IMR-90 (cell line): ENCODE results near the gene TNKS2. TPM values are rescaled to one million over a fixed set of nuclear protein-coding genes. Genes with fewer than 3 reads are reported as not detected.

ENCODE experiments used
- ATAC-seq: fragments of 200-7000 bp; cut with Tn5 transposase; 2 replicates; pipeline ENCODE4 v1.9.1; 2020; ENCODE audit warnings: low read depth, mild to moderate bottlenecking, moderate library complexity
- BruUV-seq: library from RNA; stranded (reverse); fragments of 400-500 nt; replicated peaks from 2 replicates; lab custom pipeline; 2021; lab: Mats Ljungman, UMichigan
- CTCF ChIA-PET: fragments of 300-600 bp; formaldehyde crosslinking; extraction: SDS; loops from one replicate; lab custom pipeline; 2021; ENCODE audit warnings: antibody characterized with exemption; lab: Yijun Ruan, JAX
- POLR2A ChIA-PET: fragments of 300-600 bp; sonication (Branson Sonifier 250); formaldehyde crosslinking; loops from one replicate; lab custom pipeline; 2022; ENCODE audit warnings: antibody characterized with exemption; ENCODE audit not compliant: unreplicated experiment; lab: Charles Lee
- DNase-seq: peaks from one replicate; pipeline ENCODE4 v3.0.0; 2013
- H2AFZ ChIP-seq: replicated peaks from 2 replicates; pipeline ENCODE3; 2013; ENCODE audit warnings: low read length, mild to moderate bottlenecking; ENCODE audit not compliant: poor library complexity
- H2AK5ac ChIP-seq: 2 replicates; pipeline ENCODE4 v1.6.1; 2013; ENCODE audit warnings: low read depth, low read length, inconsistent platforms
- H2AK9ac ChIP-seq: replicated peaks from 2 replicates; pipeline ENCODE3; 2013; ENCODE audit warnings: mild to moderate bottlenecking, low read depth, low read length, moderate library complexity; ENCODE audit not compliant: poor library complexity
- H2BK120ac ChIP-seq: 2 replicates; pipeline ENCODE4 v1.6.1; 2013; ENCODE audit warnings: low read depth, low read length, inconsistent platforms
- H2BK15ac ChIP-seq: 3 replicates; pipeline ENCODE4 v1.6.1; 2013; ENCODE audit warnings: low read depth, low read length, inconsistent platforms
- H2BK20ac ChIP-seq: 2 replicates; pipeline ENCODE4 v1.6.1; 2013; ENCODE audit warnings: low read depth, mild to moderate bottlenecking, inconsistent platforms, low read length, moderate library complexity
- H2BK5ac ChIP-seq: 2 replicates; pipeline ENCODE4 v1.6.1; 2013; ENCODE audit warnings: mild to moderate bottlenecking, low read depth, low read length, inconsistent platforms; ENCODE audit not compliant: poor library complexity, severe bottlenecking
- H3K14ac ChIP-seq: replicated peaks from 2 replicates; pipeline ENCODE4 v1.6.1; 2013; ENCODE audit warnings: low read depth, low read length, inconsistent platforms
- H3K18ac ChIP-seq: 2 replicates; pipeline ENCODE4 v1.6.1; 2013; ENCODE audit warnings: low read depth, low read length, control low read depth
- H3K23ac ChIP-seq: 2 replicates; pipeline ENCODE4 v1.6.1; 2013; ENCODE audit warnings: low read depth, low read length, inconsistent platforms
- H3K27ac ChIP-seq: 2 replicates; pipeline ENCODE4 v1.5.1; 2013; ENCODE audit warnings: mild to moderate bottlenecking, control low read depth, low read length; ENCODE audit not compliant: insufficient read depth
- H3K27me3 ChIP-seq: 2 replicates; pipeline ENCODE4 v1.6.1; 2013; ENCODE audit warnings: low read length; ENCODE audit not compliant: control insufficient read depth, insufficient read depth
- H3K36me3 ChIP-seq: 2 replicates; pipeline ENCODE4 v1.6.1; 2013; ENCODE audit warnings: low read length, mixed read lengths; ENCODE audit not compliant: control insufficient read depth, insufficient read depth
- H3K4ac ChIP-seq: 2 replicates; pipeline ENCODE4 v1.6.1; 2013; ENCODE audit warnings: low read depth, low read length, inconsistent platforms
- H3K4me1 ChIP-seq: 2 replicates; pipeline ENCODE4 v1.6.1; 2013; ENCODE audit warnings: low read length, mixed read lengths; ENCODE audit not compliant: control insufficient read depth, insufficient read depth
- H3K4me2 ChIP-seq: 2 replicates; pipeline ENCODE4 v1.6.1; 2013; ENCODE audit warnings: low read depth, mild to moderate bottlenecking, control low read depth, low read length, moderate library complexity
- H3K4me3 ChIP-seq: 2 replicates; pipeline ENCODE4 v1.5.1; 2013; ENCODE audit warnings: low read depth, mild to moderate bottlenecking, control low read depth, low read length, moderate library complexity; ENCODE audit not compliant: insufficient read depth
- H3K56ac ChIP-seq: 2 replicates; pipeline ENCODE4 v1.6.1; 2013; ENCODE audit warnings: low read length, inconsistent platforms; ENCODE audit not compliant: insufficient read depth; ENCODE audit errors: extremely low read depth
- H3K79me1 ChIP-seq, 2 experiments: 2 replicates each; pipeline ENCODE4 v1.6.1; 2013; ENCODE audit warnings: low read length in 2 of 2, inconsistent platforms in 1 of 2, low read depth in 1 of 2
- H3K9ac ChIP-seq: 2 replicates; pipeline ENCODE4 v1.6.1; 2013; ENCODE audit warnings: low read depth, low read length, control low read depth
- H3K9me1 ChIP-seq: 2 replicates; pipeline ENCODE4 v1.6.1; 2013; ENCODE audit warnings: low read length, inconsistent platforms; ENCODE audit not compliant: insufficient read depth
- H3K9me3 ChIP-seq: 2 replicates; pipeline ENCODE4 v1.6.1; 2013; ENCODE audit warnings: low read length; ENCODE audit not compliant: control insufficient read depth, insufficient read depth
- H4K20me1 ChIP-seq: 2 replicates; pipeline ENCODE4 v1.6.1; 2013; ENCODE audit warnings: low read length, inconsistent platforms; ENCODE audit not compliant: insufficient read depth
- H4K5ac ChIP-seq: 2 replicates; pipeline ENCODE4 v1.6.1; 2013; ENCODE audit warnings: mild to moderate bottlenecking, low read depth, low read length, control low read depth
- H4K8ac ChIP-seq, 2 experiments: 2 replicates each; pipeline ENCODE4 v1.6.1; 2013; ENCODE audit warnings: low read depth in 2 of 2, low read length in 2 of 2, control low read depth in 1 of 2, inconsistent platforms in 1 of 2
- H4K91ac ChIP-seq: 2 replicates; pipeline ENCODE4 v1.6.1; 2013; ENCODE audit warnings: low read depth, low read length, inconsistent platforms; ENCODE audit not compliant: insufficient read depth
- FOS ChIP-seq: fragments of 150-350 bp; IDR thresholded peaks from 2 replicates; pipeline ENCODE4 v1.6.1; 2016; ENCODE audit warnings: low read depth, low read length
- MXI1 ChIP-seq: IDR thresholded peaks from 2 replicates; pipeline ENCODE4 v1.6.1; 2012; ENCODE audit warnings: low read depth, mild to moderate bottlenecking, low read length, moderate library complexity, borderline replicate concordance
- NFE2L2 ChIP-seq: fragments of 150-350 bp; IDR thresholded peaks from 2 replicates; pipeline ENCODE4 v1.6.1; 2016; ENCODE audit warnings: low read depth, mild to moderate bottlenecking, low read length
- RAD21 ChIP-seq: IDR thresholded peaks from 2 replicates; pipeline ENCODE4 v1.6.1; 2012; ENCODE audit warnings: low read length, improper control_type of control experiment
- RFX5 ChIP-seq: IDR thresholded peaks from 2 replicates; pipeline ENCODE4 v1.8.0; 2012; ENCODE audit warnings: low read depth, mild to moderate bottlenecking, low read length, moderate library complexity
- SMC3 ChIP-seq: fragments of 150-350 bp; IDR thresholded peaks from 2 replicates; pipeline ENCODE4 v1.6.1; 2016; ENCODE audit warnings: low read depth, mild to moderate bottlenecking, antibody characterized with exemption, low read length, moderate library complexity
- WGBS, 2 experiments: methylation state at CpG; one replicate each; pipeline versions ENCODE4 v1.1.5 to v1.1.7; 2013; ENCODE audit warnings: missing lambda C conversion rate in 2 of 2; ENCODE audit not compliant: insufficient read length in 1 of 2; ENCODE audit errors: extremely low coverage in 2 of 2; 5-methylcytosine and 5-hydroxymethylcytosine counted together
- dilution Hi-C: fragments of 300-500 bp; cut with HindIII; formaldehyde crosslinking; loops from one replicate; pipeline ENCODE4 v1.14.3; 2018; ENCODE audit warnings: low sequenced_read_pairs; ENCODE audit not compliant: unreplicated experiment
- in situ Hi-C: fragments of 300-500 bp; cut with MboI; formaldehyde crosslinking; loops from 3 replicates; pipeline ENCODE4 v1.14.3; 2019; ENCODE audit warnings: low sequenced_read_pairs, inconsistent platforms, mixed read lengths
- intact Hi-C: fragments of 100-400 bp; cut with micrococcal nuclease; formaldehyde crosslinking; loops from 2 replicates; pipeline ENCODE4 v1.10.0; 2022
- polyA plus RNA-seq, 3 experiments: library from polyadenylated mRNA; depleted of rRNA; stranded (reverse); fragments of >200 nt; gene quantifications; 2 replicates each; pipeline ENCODE4 v1.2.3, GENCODE V29; 2012; ENCODE audit warnings: low replicate concordance in 1 of 3
- total RNA-seq: library from RNA; depleted of rRNA; stranded (reverse); fragments of >200 nt; gene quantifications from 2 replicates; pipeline ENCODE4 v1.2.3, GENCODE V29; 2012

The TNKS2 gene
- total and polyA plus RNA-seq, 2 of the 4 experiments (the other 2 are of a cell fraction): 17.0 to 41.4 TPM

DNA sequence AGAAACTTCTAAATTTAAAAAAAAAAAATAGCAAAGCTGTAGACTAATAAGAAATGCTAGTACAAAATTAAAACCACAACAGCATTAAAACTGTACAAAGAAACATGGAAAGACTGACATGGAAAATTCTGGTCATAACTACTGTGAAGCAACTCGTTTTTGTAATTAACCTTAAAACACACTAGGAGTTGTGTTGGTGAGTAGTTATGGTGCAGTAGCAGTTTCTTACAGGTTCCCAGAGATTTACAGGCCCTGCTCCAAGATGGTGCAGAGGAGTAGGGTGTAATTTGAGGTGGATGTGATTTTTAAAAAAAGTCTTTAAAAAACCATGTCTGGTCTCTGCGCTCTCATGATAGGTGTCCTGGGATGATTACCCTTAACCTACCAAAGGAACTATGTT, 31.0 kb downstream of the TNKS2 start:
- intact Hi-C loops: loop anchor here (5.0 to 10.0 kb wide), 2 partner anchors 33 to 534 kb away; no protein-coding TSS in a partner anchor
- no peak overlapping the region for H4K5ac ChIP-seq
- DNase-seq (no peak), ATAC-seq (no peak)
- H3K9me3 ChIP-seq: no peaks in the 10 kb centered on the region
- no peak overlapping the region for H3K18ac ChIP-seq
- H3K36me3 ChIP-seq: peaks cover 21% of the 10 kb centered on the region
- no peaks in the 10 kb centered on the region; a peak in 1 of 4 replicates for H3K79me1 ChIP-seq
- no CpG with 5 or more reads among the region's 2 CpGs for WGBS, 2 experiments
- no peak overlapping the region for H2AFZ ChIP-seq
- no peak overlapping the region for H3K23ac ChIP-seq
- in situ Hi-C loops: no loop called here
- H3K4me3 ChIP-seq: no peak overlapping the region
- H4K20me1 ChIP-seq: no peaks in the 10 kb centered on the region
- H3K9ac ChIP-seq: no peak overlapping the region
- no peak overlapping the region for H3K4ac ChIP-seq
- POLR2A ChIA-PET: no interaction called here
- H4K91ac ChIP-seq: no peak overlapping the region
- no peak overlapping the region for H2AK5ac ChIP-seq
- dilution Hi-C loops: no loop called here
- H3K4me1 ChIP-seq: no peaks in the 10 kb centered on the region
- no peak overlapping the region for H2BK20ac ChIP-seq
- no peaks in the 10 kb centered on the region for H3K9me1 ChIP-seq
- CTCF ChIA-PET: no interaction called here
- no peak overlapping the region for H3K4me2 ChIP-seq
- H4K8ac ChIP-seq: no peak overlapping the region
- TF ChIP-seq NFE2L2 (no peak), FOS (no peak), MXI1 (no peak), RFX5 (no peak), SMC3 (no peak), RAD21 (no peak)
- no TSS peak for BruUV-seq
- no peaks in the 10 kb centered on the region for H3K27me3 ChIP-seq
- H2BK120ac ChIP-seq: no peak overlapping the region
- H2BK15ac ChIP-seq: no peak overlapping the region
- H2BK5ac ChIP-seq: no peak overlapping the region
- H3K56ac ChIP-seq: no peak overlapping the region
- no peak overlapping the region for H3K14ac ChIP-seq
- no peak overlapping the region for H3K27ac ChIP-seq
- no peak overlapping the region for H2AK9ac ChIP-seq
